ENCODE measurements around the gene CLSTN1.

DNA sequence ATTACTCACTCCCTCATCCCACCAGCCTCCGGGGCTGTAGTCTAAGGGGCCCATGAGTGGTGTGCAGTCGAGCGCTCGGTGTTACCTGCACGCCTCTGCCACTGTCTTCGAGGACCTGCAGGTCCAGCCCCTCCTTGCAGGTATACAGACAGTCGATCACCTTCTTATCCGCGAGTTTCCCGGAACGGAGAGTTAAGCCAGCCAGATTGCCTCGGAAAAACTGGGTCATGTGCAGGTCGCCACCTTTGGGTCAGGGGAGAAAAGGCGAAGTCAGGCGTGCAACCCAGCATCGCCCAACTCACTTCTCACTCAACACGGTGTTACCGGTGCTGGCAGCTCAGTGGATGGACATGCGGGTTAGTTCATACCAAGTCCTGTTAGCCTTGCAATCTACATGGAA lies 88.0 kb downstream of the CLSTN1 start:
- TF ChIP-seq, protein P1, sequence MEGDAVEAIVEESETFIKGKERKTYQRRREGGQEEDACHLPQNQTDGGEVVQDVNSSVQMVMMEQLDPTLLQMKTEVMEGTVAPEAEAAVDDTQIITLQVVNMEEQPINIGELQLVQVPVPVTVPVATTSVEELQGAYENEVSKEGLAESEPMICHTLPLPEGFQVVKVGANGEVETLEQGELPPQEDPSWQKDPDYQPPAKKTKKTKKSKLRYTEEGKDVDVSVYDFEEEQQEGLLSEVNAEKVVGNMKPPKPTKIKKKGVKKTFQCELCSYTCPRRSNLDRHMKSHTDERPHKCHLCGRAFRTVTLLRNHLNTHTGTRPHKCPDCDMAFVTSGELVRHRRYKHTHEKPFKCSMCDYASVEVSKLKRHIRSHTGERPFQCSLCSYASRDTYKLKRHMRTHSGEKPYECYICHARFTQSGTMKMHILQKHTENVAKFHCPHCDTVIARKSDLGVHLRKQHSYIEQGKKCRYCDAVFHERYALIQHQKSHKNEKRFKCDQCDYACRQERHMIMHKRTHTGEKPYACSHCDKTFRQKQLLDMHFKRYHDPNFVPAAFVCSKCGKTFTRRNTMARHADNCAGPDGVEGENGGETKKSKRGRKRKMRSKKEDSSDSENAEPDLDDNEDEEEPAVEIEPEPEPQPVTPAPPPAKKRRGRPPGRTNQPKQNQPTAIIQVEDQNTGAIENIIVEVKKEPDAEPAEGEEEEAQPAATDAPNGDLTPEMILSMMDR (IDR thresholded peaks at IDR 0.05) = no peak
- no peak for TF ChIP-seq POLR2A (IDR thresholded peaks at IDR 0.05)
